GM21529 (cell line): ENCODE measurements around the gene BABAM2.

Experiments used
- ATAC-seq: cut with Tn5 transposase; IDR thresholded peaks from one replicate; pipeline ENCODE4 v1.9.1; 2021; ENCODE audit not compliant: unreplicated experiment

BABAM2 gene

DNA sequence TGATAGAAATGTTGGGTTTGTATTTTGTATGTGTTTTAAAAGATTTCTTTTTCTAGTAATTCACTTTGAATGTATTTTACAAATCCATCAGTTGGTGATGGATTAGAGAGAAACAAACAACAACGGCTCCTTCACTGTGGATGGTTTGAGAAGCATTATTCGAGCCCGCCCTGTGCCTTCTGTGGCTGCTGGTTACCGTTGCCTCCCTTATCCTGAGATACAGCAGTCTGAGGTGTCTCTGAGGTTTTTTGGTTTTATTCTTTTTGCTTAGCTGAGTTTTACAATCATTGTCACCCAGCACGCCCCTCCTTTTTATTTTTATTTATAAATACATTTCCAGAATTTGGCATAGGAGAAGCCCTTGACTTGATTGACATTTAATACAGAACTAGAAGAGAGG is 168.3 kb downstream of the BABAM2 start:
- ATAC-seq, result no peak

GRCh38 chr2:28062867-28063266 is 172.3 kb downstream of the BABAM2 start:
- ATAC-seq, result no peak

GRCh38 chr2:28063492-28063962 is 173.0 kb downstream of the BABAM2 start:
- ATAC-seq, result no peak

DNA sequence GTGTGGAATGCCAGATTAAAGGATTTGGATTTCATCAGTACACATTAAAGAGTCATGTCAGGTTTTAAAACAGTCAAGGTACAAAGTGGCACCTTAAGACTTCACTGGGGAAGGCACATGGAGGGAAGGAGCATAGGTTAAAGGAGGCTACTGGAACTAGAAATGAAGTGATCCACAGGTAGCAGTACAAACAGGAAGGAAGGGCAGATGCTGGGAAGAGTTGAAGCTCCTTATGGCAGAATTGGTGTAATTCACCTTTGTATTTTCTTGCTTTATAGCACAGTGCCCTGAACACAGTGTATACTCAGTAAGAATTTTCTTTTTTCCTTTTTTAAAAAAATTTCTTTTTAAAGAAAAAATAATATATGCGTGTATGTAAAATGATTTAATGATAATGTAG is 177.1 kb downstream of the BABAM2 start:
- ATAC-seq, result no peak

- no peak for ATAC-seq
These were observed 177.6 kb downstream of the BABAM2 start for GRCh38 chr2:28068088-28068487.

GRCh38 chr2:28068527-28068926 is 178.0 kb downstream of the BABAM2 start:
- no peak for ATAC-seq

- ATAC-seq, result no peak
These were observed 180.7 kb downstream of the BABAM2 start for GRCh38 chr2:28071221-28071620.

- no peak for ATAC-seq
These were observed 183.6 kb downstream of the BABAM2 start for GRCh38 chr2:28074137-28074536.

GRCh38 chr2:28080911-28081310 is 190.4 kb downstream of the BABAM2 start:
- ATAC-seq, result no peak

- ATAC-seq, result no peak
These were observed 191.6 kb downstream of the BABAM2 start for GRCh38 chr2:28082131-28082530.

DNA sequence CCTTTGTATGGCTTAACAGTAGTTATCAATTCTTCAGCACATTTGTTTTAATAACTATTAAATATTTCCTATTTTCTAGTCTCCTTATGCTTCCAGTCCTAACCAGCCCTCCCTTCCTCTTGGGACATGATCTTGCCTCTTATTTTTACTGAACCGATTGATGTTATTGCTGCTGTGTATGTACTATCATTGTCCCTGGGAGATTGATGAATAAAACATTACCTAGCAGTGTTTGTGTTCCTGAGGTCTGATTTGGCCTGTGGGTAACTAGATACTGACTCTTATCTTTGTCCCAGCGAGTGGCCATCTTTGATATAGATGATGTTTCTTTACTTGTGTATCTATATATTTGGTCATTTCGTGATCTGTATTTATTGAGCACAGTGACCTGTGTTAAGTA is 192.9 kb downstream of the BABAM2 start:
- ATAC-seq, result no peak

DNA sequence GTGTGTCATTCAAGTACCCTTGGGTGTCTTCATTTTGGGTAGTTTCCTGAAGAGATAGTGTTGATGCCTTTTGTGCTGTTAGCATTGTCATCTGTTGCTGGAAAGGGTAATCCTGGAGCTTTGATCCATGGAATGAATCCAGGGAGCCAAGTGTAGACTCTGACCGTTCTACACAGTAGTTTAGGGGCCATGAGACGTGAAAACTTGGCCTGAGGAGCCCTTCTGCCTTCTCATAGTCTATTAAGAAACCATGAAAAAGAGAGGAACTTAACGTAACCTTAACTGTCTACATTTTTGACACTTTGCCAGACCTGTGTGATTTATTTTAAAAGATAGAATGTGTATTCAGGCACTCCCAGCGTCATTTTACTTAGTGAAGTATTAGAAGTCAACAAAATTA is 194.0 kb downstream of the BABAM2 start:
- ATAC-seq, result no peak

GRCh38 chr2:28085201-28085600 is 194.7 kb downstream of the BABAM2 start:
- no peak for ATAC-seq

- ATAC-seq, result no peak
These were observed 196.1 kb downstream of the BABAM2 start for GRCh38 chr2:28086611-28087010.

GRCh38 chr2:28088970-28089369 is 198.4 kb downstream of the BABAM2 start:
- ATAC-seq, result no peak

- ATAC-seq, result no peak
These were observed 199.0 kb downstream of the BABAM2 start for GRCh38 chr2:28089486-28089885.

DNA sequence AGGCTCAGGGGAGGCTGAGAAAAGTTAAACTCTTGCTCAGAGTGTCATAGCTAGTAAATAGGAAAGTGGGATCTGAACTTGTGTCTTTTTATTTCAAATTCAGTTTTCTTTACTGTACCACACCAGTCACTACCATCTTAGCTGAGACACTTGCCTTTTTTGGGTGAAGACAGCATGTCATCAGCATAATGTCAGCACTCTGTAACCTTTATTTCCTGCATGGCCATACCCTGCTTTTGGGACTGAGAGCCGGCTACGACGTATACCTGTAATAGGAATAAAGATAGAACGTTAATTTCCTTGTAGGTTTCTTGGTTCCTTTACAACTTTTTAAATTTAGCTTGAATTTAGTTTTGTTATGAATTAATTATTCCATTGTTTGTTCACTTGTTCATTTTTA is 202.8 kb downstream of the BABAM2 start:
- ATAC-seq, result no peak

- ATAC-seq, result no peak
These were observed 203.2 kb downstream of the BABAM2 start for GRCh38 chr2:28093768-28094167.

DNA sequence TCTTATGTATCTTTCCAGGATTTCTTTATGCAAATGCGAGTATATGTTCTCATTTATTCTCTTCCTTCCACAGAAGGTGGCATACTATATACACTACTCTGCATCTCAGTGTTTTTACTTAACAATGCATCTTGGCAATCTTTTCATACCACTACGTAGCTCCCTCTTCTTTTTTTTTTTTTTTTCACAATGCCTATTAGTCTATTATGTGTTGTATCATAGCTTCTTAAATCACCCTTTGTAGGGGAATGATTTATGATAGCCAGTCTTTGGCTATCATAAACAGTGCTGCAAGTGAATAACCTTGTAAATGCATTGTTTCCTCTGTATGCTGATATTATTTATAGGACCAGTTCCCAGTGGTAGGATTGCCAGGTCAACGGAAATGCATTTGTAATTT is 204.2 kb downstream of the BABAM2 start:
- no peak for ATAC-seq

- no peak for ATAC-seq
These were observed 205.1 kb downstream of the BABAM2 start for GRCh38 chr2:28095622-28096021.

GRCh38 chr2:28096421-28096820 is 205.9 kb downstream of the BABAM2 start:
- ATAC-seq, result no peak

GRCh38 chr2:28098501-28099225 is 208.1 kb downstream of the BABAM2 start:
- no peak for ATAC-seq

DNA sequence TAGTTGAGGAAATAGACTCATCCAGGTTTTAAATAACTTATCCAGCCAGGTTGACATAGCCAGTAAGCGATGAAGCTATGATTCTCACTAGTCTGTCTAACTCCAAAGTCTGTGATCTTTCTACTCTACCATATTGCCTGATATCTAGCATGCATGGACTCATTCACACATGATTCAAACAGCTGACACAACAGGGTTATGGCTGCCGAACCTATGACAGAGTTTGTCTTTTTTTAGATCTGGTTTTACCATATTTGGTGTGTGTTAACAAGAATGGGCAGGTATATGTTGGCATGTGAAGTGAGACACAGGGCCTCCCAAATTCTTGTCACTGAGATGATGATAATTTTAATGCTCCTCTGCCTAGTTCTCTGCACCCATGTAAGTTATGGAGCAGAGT is 210.6 kb downstream of the BABAM2 start:
- no peak for ATAC-seq
